ENCODE results near the gene ESYT2. TPM values are rescaled to one million over a fixed set of nuclear protein-coding genes. Genes with fewer than 3 reads are reported as not detected.
A peak's percentile ranks its signal among the peaks of the same experiment; 100 is the strongest.

ESYT2 gene
- total and polyA plus RNA-seq, 9 of the 15 experiments (the other 6 are each of a cell fraction or from before 2014, with no cell fraction given), result 5.8 to 86.9 (median 64.7) TPM

DNA sequence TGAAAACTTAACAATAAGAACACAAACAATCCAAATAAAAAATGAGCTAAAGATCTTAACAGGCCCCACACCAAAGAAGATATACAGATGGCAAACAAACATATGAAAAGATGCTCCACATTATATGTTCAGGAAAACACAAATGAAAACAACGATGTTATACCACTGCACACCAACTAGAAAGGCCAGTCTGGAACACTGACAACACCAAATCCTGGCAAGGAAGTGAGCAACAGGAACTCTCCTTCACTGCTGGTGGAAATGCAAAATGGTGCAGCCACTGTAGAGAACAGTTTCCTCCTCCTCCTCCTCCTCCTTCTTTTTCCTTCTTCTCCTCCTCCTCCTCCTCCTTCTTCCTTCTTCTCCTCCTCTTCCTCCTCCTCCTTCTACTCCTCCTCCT, 112.5 kb downstream of the ESYT2 start (continued):
- TF ChIP-seq EHMT2 (IDR thresholded peaks at IDR 0.05) (peak; percentile 32; the same call in 1 of the 2 replicates), RB1 (IDR thresholded peaks at IDR 0.05; ENCODE audit: low read depth) (no peak), ZNF584 (CRISPR knock-in tag; IDR thresholded peaks at IDR 0.05; ENCODE audit: low read depth) (no peak), MCM7 (IDR thresholded peaks at IDR 0.05) (0 out of 4 replicates have a peak, but pooled peaks of 1 of the 2 experiments have one; percentile 46), ARID1B (IDR thresholded peaks at IDR 0.05) (0 out of 2 replicates have a peak, but pooled peaks have one; percentile 6), ZNF740 (CRISPR knock-in tag; IDR thresholded peaks at IDR 0.05) (no peak), ZNF740 (tag; IDR thresholded peaks at IDR 0.05) (no peak), ZC3H11A (IDR thresholded peaks at IDR 0.05; ENCODE audit: low read depth, low read length) (no peak), ZNF184 (CRISPR knock-in tag; IDR thresholded peaks at IDR 0.05) (0 out of 2 replicates have a peak, but pooled peaks have one; percentile 26), DACH1 (IDR thresholded peaks at IDR 0.05; ENCODE audit: partially characterized antibody) (no peak), SPI1 (IDR thresholded peaks at IDR 0.05; ENCODE audit: borderline replicate concordance, low read depth, low read length) (peak; percentile 35; the same call in 1 of the 2 replicates), SMARCC2 (IDR thresholded peaks at IDR 0.05; ENCODE audit: low read depth) (no peak), KDM2B (CRISPR knock-in tag; IDR thresholded peaks at IDR 0.05) (no peak)
- TF ChIP-seq, protein P1, sequence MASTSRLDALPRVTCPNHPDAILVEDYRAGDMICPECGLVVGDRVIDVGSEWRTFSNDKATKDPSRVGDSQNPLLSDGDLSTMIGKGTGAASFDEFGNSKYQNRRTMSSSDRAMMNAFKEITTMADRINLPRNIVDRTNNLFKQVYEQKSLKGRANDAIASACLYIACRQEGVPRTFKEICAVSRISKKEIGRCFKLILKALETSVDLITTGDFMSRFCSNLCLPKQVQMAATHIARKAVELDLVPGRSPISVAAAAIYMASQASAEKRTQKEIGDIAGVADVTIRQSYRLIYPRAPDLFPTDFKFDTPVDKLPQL (IDR thresholded peaks at IDR 0.05; ENCODE audit: extremely low read depth, insufficient read length), result no peak

All from K562 (cell line).